Neural progenitor cell (in vitro differentiated cells): ENCODE data around the gene SPATA6L. TPM values are rescaled to one million over a fixed set of nuclear protein-coding genes. Genes with fewer than 3 reads are reported as not detected.

Experiments used
- DNase-seq: peaks from one replicate; pipeline ENCODE4 v3.0.0-alpha.2; 2016; ENCODE audit warnings: low spot score
- H2AFZ ChIP-seq: fragments of 200-600 bp; sonication (generic); replicated peaks from 2 replicates; pipeline ENCODE4 v1.6.1; 2016; ENCODE audit warnings: antibody characterized with exemption
- H3F3A ChIP-seq: fragments of 200-600 bp; sonication (generic); 2 replicates; pipeline ENCODE4 v1.6.1; 2016; ENCODE audit warnings: antibody characterized with exemption, low read depth
- H3K27ac ChIP-seq: fragments of 200-600 bp; sonication (generic); 2 replicates; pipeline ENCODE4 v1.5.1; 2016; ENCODE audit warnings: mild to moderate bottlenecking
- H3K27me3 ChIP-seq: fragments of 200-600 bp; sonication (generic); 2 replicates; pipeline ENCODE4 v1.6.1; 2016; ENCODE audit warnings: mild to moderate bottlenecking, moderate library complexity
- H3K36me3 ChIP-seq: fragments of 200-600 bp; sonication (generic); 2 replicates; pipeline ENCODE4 v1.5.1; 2016
- H3K4me1 ChIP-seq: fragments of 200-600 bp; sonication (generic); 2 replicates; pipeline ENCODE4 v1.6.1; 2016; ENCODE audit warnings: mixed run types
- H3K4me2 ChIP-seq: fragments of 200-600 bp; sonication (generic); 2 replicates; pipeline ENCODE4 v1.6.1; 2016
- H3K4me3 ChIP-seq: fragments of 200-600 bp; sonication (generic); 2 replicates; pipeline ENCODE4 v1.5.1; 2016
- H3K79me2 ChIP-seq: fragments of 200-600 bp; sonication (generic); 2 replicates; pipeline ENCODE4 v1.6.1; 2016; ENCODE audit warnings: low read depth
- H3K9ac ChIP-seq: fragments of 200-600 bp; sonication (generic); 2 replicates; pipeline ENCODE4 v1.6.1; 2016
- H3K9me3 ChIP-seq: fragments of 200-600 bp; sonication (generic); 2 replicates; pipeline ENCODE4 v1.5.1; 2016; ENCODE audit warnings: low read depth
- H4K20me1 ChIP-seq: fragments of 200-600 bp; sonication (generic); 2 replicates; pipeline ENCODE4 v1.6.1; 2016; ENCODE audit warnings: low read depth
- H3K27ac Mint-ChIP-seq: 3 replicates; pipeline ENCODE4 v1.8.0; 2021; ENCODE audit warnings: mixed read lengths
- H3K27me3 Mint-ChIP-seq: 2 replicates; pipeline ENCODE4 v1.8.0; 2022; ENCODE audit warnings: low read depth, mild to moderate bottlenecking, inconsistent platforms, moderate library complexity, mixed read lengths; ENCODE audit not compliant: insufficient read depth
- H3K36me3 Mint-ChIP-seq: 3 replicates; pipeline ENCODE4 v1.8.0; 2021; ENCODE audit warnings: mixed read lengths
- H3K4me1 Mint-ChIP-seq: 3 replicates; pipeline ENCODE4 v1.8.0; 2021; ENCODE audit warnings: mixed read lengths
- H3K4me3 Mint-ChIP-seq: 3 replicates; pipeline ENCODE4 v1.8.0; 2021; ENCODE audit warnings: mild to moderate bottlenecking, moderate library complexity, mixed read lengths
- H3K9me3 Mint-ChIP-seq: 3 replicates; pipeline ENCODE4 v1.8.0; 2020; ENCODE audit warnings: mixed read lengths
- CTCF ChIP-seq: fragments of 200-600 bp; sonication (generic); IDR thresholded peaks from 2 replicates; pipeline ENCODE4 v1.5.1; 2017; ENCODE audit warnings: antibody characterized with exemption, mild to moderate bottlenecking
- EZH2 ChIP-seq: fragments of 200-600 bp; sonication (generic); IDR thresholded peaks from 2 replicates; pipeline ENCODE4 v1.6.1; 2017; ENCODE audit warnings: antibody characterized with exemption, mild to moderate bottlenecking, moderate library complexity
- EZH2phosphoT487 ChIP-seq: fragments of 200-600 bp; sonication (generic); IDR thresholded peaks from 2 replicates; pipeline ENCODE4 v1.6.1; 2017; ENCODE audit warnings: antibody characterized with exemption
- total RNA-seq: library from RNA; depleted of rRNA; stranded (reverse); fragments of >200 nt; gene quantifications from 2 replicates; pipeline ENCODE4 v1.2.3, GENCODE V29; 2015; ENCODE audit warnings: low replicate concordance

The SPATA6L gene
- total RNA-seq, 1 donor from 2014 or later: 0.99 TPM

DNA sequence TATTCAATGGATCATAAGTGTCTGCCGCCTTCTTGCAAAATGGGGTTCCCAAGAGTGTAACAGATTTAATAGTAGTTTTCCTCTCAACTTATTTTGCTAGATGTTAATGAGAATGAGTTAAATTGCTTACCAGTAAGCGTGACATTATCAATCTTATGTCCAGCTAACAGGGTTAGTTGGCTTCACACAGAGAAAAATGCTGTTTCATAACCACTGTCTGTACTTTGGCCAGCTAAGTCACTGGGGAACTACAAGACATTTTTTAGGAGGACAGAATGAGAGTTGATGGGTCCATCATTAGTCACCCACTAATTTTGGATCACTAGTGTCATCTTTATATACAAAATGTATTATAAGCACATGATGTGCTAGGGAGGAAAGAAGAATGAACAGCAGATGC, 14.5 kb upstream of the SPATA6L start:
- Mint-ChIP-seq H3K27me3 (no peaks in the 10 kb centered on the region), H3K4me3 (no peak overlapping the region), H3K27ac (no peak overlapping the region), H3K36me3 (peaks cover 7% of the 10 kb centered on the region), H3K9me3 (no peaks in the 10 kb centered on the region), H3K4me1 (no peaks in the 10 kb centered on the region)
- Histone ChIP-seq H3K36me3 (no peaks in the 10 kb centered on the region), H3K27ac (no peak overlapping the region), H4K20me1 (peaks cover 7% of the 10 kb centered on the region), H2AFZ (no peak overlapping the region), H3K9me3 (no peaks in the 10 kb centered on the region), H3F3A (peaks cover 19% of the 10 kb centered on the region), H3K4me1 (peaks cover 7% of the 10 kb centered on the region), H3K27me3 (no peaks in the 10 kb centered on the region), H3K4me2 (peak overlapping the region; percentile 94), H3K9ac (peak overlapping the region; percentile 58), H3K4me3 (peak overlapping the region; percentile 80), H3K79me2 (peaks cover 42% of the 10 kb centered on the region)
- TF ChIP-seq EZH2 (no peak), CTCF (no peak), EZH2phosphoT487 (no peak)
- no peak for DNase-seq

GRCh38 chr9:4680173-4680525, 13.9 kb upstream of the SPATA6L start:
- Mint-ChIP-seq H3K36me3 (peaks cover 4% of the 10 kb centered on the region), H3K27me3 (no peaks in the 10 kb centered on the region), H3K27ac (no peak overlapping the region), H3K4me1 (no peaks in the 10 kb centered on the region), H3K4me3 (no peak overlapping the region), H3K9me3 (no peaks in the 10 kb centered on the region)
- Histone ChIP-seq H3K36me3 (no peaks in the 10 kb centered on the region), H3F3A (peaks cover 19% of the 10 kb centered on the region), H3K27ac (peak overlapping the region; percentile 47), H3K4me2 (peak overlapping the region; percentile 94), H3K79me2 (peaks cover 42% of the 10 kb centered on the region), H3K4me3 (peak overlapping the region; percentile 80), H3K9ac (peak overlapping the region; percentile 58), H3K27me3 (no peaks in the 10 kb centered on the region), H3K4me1 (peaks cover 7% of the 10 kb centered on the region), H2AFZ (peak overlapping the region; percentile 71), H4K20me1 (peaks cover 7% of the 10 kb centered on the region), H3K9me3 (no peaks in the 10 kb centered on the region)
- TF ChIP-seq CTCF: no peak
- no peak for TF ChIP-seq EZH2phosphoT487
- no peak for TF ChIP-seq EZH2
- DNase-seq: no peak

GRCh38 chr9:4679268-4680172, 13.2 kb upstream of the SPATA6L start, which contains the start of gene CDC37L1:
TSS of gene CDC37L1 (plus strand) at chr9:4679569. CDS start at chr9:4679768, 199 bp downstream.
- Histone ChIP-seq H3K36me3 (no peaks in the 10 kb centered on the region), H3K4me3 (peak within 1 kb of the TSS; percentile 80), H3K27ac (peak within 1 kb of the TSS; percentile 91), H3K79me2 (peaks cover 42% of the 10 kb centered on the region), H3K4me1 (peaks cover 7% of the 10 kb centered on the region), H4K20me1 (peaks cover 7% of the 10 kb centered on the region), H3K4me2 (peak within 1 kb of the TSS; percentile 94), H3F3A (peaks cover 19% of the 10 kb centered on the region), H2AFZ (peak within 1 kb of the TSS; percentile 87), H3K9ac (peak within 1 kb of the TSS; percentile 76), H3K9me3 (no peaks in the 10 kb centered on the region), H3K27me3 (no peaks in the 10 kb centered on the region)
- H3K4me3 Mint-ChIP-seq: no peak within 1 kb of the TSS
- no peaks in the 10 kb centered on the region for H3K36me3 Mint-ChIP-seq
- no peaks in the 10 kb centered on the region for H3K9me3 Mint-ChIP-seq
- DNase-seq: peak; percentile 97
- TF ChIP-seq CTCF (peak; percentile 65), EZH2 (peak; percentile 63), EZH2phosphoT487 (peak; percentile 45)
- H3K4me1 Mint-ChIP-seq: no peaks in the 10 kb centered on the region
- no peaks in the 10 kb centered on the region for H3K27me3 Mint-ChIP-seq
- H3K27ac Mint-ChIP-seq: no peak within 1 kb of the TSS
